Measurements from ENCODE around the gene XRCC3.

DNA sequence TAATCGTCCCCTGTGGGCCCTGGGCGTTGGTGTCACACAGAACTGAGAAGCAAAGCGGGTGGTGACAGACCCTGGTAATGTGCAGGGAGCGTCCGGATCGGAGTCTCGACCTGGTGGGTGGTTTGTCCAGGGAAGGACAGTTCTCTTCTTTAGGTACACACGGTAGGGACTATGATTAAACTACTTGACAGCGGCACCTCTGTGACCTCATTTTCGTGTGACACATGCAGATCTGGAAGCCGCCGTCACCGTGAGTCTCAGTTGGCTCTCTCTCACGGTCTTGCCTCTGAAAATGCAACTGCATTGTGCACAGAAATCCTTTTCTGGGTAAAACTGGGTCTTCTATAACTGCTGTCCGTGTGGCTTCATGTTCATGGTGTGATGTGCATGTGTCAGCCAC is 32.1 kb downstream of the XRCC3 start:
- TF ChIP-seq, protein P1, sequence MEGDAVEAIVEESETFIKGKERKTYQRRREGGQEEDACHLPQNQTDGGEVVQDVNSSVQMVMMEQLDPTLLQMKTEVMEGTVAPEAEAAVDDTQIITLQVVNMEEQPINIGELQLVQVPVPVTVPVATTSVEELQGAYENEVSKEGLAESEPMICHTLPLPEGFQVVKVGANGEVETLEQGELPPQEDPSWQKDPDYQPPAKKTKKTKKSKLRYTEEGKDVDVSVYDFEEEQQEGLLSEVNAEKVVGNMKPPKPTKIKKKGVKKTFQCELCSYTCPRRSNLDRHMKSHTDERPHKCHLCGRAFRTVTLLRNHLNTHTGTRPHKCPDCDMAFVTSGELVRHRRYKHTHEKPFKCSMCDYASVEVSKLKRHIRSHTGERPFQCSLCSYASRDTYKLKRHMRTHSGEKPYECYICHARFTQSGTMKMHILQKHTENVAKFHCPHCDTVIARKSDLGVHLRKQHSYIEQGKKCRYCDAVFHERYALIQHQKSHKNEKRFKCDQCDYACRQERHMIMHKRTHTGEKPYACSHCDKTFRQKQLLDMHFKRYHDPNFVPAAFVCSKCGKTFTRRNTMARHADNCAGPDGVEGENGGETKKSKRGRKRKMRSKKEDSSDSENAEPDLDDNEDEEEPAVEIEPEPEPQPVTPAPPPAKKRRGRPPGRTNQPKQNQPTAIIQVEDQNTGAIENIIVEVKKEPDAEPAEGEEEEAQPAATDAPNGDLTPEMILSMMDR (IDR thresholded peaks at IDR 0.05), result no peak
- TF ChIP-seq POLR2AphosphoS5 (IDR thresholded peaks at IDR 0.05) (no peak), EP300 (IDR thresholded peaks at IDR 0.05) (no peak), POLR2A (IDR thresholded peaks at IDR 0.05) (no peak)

Data from sigmoid colon (tissue), 4 donors.